Measurements from ENCODE around the gene SLC5A9. TPM values are rescaled to one million over a fixed set of nuclear protein-coding genes. Genes with fewer than 3 reads are reported as not detected.

Gene SLC5A9
- total RNA-seq, 1 donor from 2014 or later: not detected

GRCh38 chr1:48245106-48245505 lies 22.6 kb downstream of the SLC5A9 start:
- Mint-ChIP-seq H3K4me3 (no peak overlapping the region), H3K9me3 (no peaks in the 10 kb centered on the region), H3K36me3 (no peaks in the 10 kb centered on the region), H3K27me3 (ENCODE audit: insufficient read depth, low read depth) (peaks cover 4% of the 10 kb centered on the region), H3K27ac (no peak overlapping the region), H3K4me1 (peaks cover 3% of the 10 kb centered on the region)
- Histone ChIP-seq H4K20me1 (ENCODE audit: low read depth) (no peaks in the 10 kb centered on the region), H3K4me3 (no peak overlapping the region), H3K27me3 (no peaks in the 10 kb centered on the region), H3K27ac (no peak overlapping the region), H3K4me1 (no peaks in the 10 kb centered on the region), H3K9ac (no peak overlapping the region), H2AFZ (replicated peaks) (no peak overlapping the region), H3F3A (ENCODE audit: low read depth) (no peaks in the 10 kb centered on the region), H3K9me3 (ENCODE audit: low read depth) (no peaks in the 10 kb centered on the region), H3K79me2 (ENCODE audit: low read depth) (no peaks in the 10 kb centered on the region), H3K4me2 (no peak overlapping the region), H3K36me3 (no peaks in the 10 kb centered on the region)
- TF ChIP-seq EZH2 (IDR thresholded peaks at IDR 0.05): no peak
- TF ChIP-seq EZH2phosphoT487 (IDR thresholded peaks at IDR 0.05): no peak
- TF ChIP-seq, protein P1, sequence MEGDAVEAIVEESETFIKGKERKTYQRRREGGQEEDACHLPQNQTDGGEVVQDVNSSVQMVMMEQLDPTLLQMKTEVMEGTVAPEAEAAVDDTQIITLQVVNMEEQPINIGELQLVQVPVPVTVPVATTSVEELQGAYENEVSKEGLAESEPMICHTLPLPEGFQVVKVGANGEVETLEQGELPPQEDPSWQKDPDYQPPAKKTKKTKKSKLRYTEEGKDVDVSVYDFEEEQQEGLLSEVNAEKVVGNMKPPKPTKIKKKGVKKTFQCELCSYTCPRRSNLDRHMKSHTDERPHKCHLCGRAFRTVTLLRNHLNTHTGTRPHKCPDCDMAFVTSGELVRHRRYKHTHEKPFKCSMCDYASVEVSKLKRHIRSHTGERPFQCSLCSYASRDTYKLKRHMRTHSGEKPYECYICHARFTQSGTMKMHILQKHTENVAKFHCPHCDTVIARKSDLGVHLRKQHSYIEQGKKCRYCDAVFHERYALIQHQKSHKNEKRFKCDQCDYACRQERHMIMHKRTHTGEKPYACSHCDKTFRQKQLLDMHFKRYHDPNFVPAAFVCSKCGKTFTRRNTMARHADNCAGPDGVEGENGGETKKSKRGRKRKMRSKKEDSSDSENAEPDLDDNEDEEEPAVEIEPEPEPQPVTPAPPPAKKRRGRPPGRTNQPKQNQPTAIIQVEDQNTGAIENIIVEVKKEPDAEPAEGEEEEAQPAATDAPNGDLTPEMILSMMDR (IDR thresholded peaks at IDR 0.05): no peak
- DNase-seq (ENCODE audit: low spot score): no peak

GRCh38 chr1:48246727-48247126 lies 24.2 kb downstream of the SLC5A9 start:
- H3K36me3 ChIP-seq: no peaks in the 10 kb centered on the region
- H3K27me3 ChIP-seq: no peaks in the 10 kb centered on the region
- no peaks in the 10 kb centered on the region for H3K36me3 Mint-ChIP-seq
- no peak overlapping the region for H3K27ac Mint-ChIP-seq
- no peaks in the 10 kb centered on the region for H4K20me1 ChIP-seq (ENCODE audit: low read depth)
- no peak overlapping the region for H2AFZ ChIP-seq (replicated peaks)
- peaks cover 4% of the 10 kb centered on the region for H3K27me3 Mint-ChIP-seq (ENCODE audit: insufficient read depth, low read depth)
- no peaks in the 10 kb centered on the region for H3K79me2 ChIP-seq (ENCODE audit: low read depth)
- H3F3A ChIP-seq (ENCODE audit: low read depth): no peaks in the 10 kb centered on the region
- no peak overlapping the region for H3K9ac ChIP-seq
- no peaks in the 10 kb centered on the region for H3K4me1 ChIP-seq
- no peak overlapping the region for H3K4me3 ChIP-seq
- no peak overlapping the region for H3K4me2 ChIP-seq
- no peaks in the 10 kb centered on the region for H3K9me3 Mint-ChIP-seq
- no peaks in the 10 kb centered on the region for H3K9me3 ChIP-seq (ENCODE audit: low read depth)
- no peak overlapping the region for H3K4me3 Mint-ChIP-seq
- H3K4me1 Mint-ChIP-seq: peaks cover 3% of the 10 kb centered on the region
- H3K27ac ChIP-seq: no peak overlapping the region
- DNase-seq (ENCODE audit: low spot score): no peak
- TF ChIP-seq, protein P1 (IDR thresholded peaks at IDR 0.05): no peak
- TF ChIP-seq EZH2 (IDR thresholded peaks at IDR 0.05) (no peak), EZH2phosphoT487 (IDR thresholded peaks at IDR 0.05) (no peak)

GRCh38 chr1:48248356-48248755 lies 25.8 kb downstream of the SLC5A9 start:
- no peak overlapping the region for H3K27ac ChIP-seq
- H3K9me3 ChIP-seq (ENCODE audit: low read depth): no peaks in the 10 kb centered on the region
- no peaks in the 10 kb centered on the region for H4K20me1 ChIP-seq (ENCODE audit: low read depth)
- H3K4me1 ChIP-seq: no peaks in the 10 kb centered on the region
- H3K36me3 Mint-ChIP-seq: no peaks in the 10 kb centered on the region
- no peak for TF ChIP-seq EZH2 (IDR thresholded peaks at IDR 0.05)
- TF ChIP-seq, protein P1 (IDR thresholded peaks at IDR 0.05): no peak
- no peak for TF ChIP-seq EZH2phosphoT487 (IDR thresholded peaks at IDR 0.05)
- H3K4me3 Mint-ChIP-seq: no peak overlapping the region
- no peaks in the 10 kb centered on the region for H3F3A ChIP-seq (ENCODE audit: low read depth)
- H3K4me2 ChIP-seq: no peak overlapping the region
- peaks cover 3% of the 10 kb centered on the region for H3K4me1 Mint-ChIP-seq
- peaks cover 3% of the 10 kb centered on the region for H3K27me3 Mint-ChIP-seq (ENCODE audit: insufficient read depth, low read depth)
- no peak overlapping the region for H3K4me3 ChIP-seq
- no peaks in the 10 kb centered on the region for H3K79me2 ChIP-seq (ENCODE audit: low read depth)
- H3K9me3 Mint-ChIP-seq: no peaks in the 10 kb centered on the region
- no peak for DNase-seq (ENCODE audit: low spot score)
- H3K27ac Mint-ChIP-seq: no peak overlapping the region
- H3K9ac ChIP-seq: no peak overlapping the region
- H2AFZ ChIP-seq (replicated peaks): no peak overlapping the region
- no peaks in the 10 kb centered on the region for H3K36me3 ChIP-seq
- H3K27me3 ChIP-seq: no peaks in the 10 kb centered on the region

All from neural progenitor cell (in vitro differentiated cells).